Measurements from ENCODE around the gene FBF1.

FBF1 gene

GRCh38 chr17:75914643-75915267 is 26.1 kb downstream of the FBF1 start:
- DNase-seq: no peak

GRCh38 chr17:75913537-75914210 is 27.2 kb downstream of the FBF1 start:
- no peak for DNase-seq

GRCh38 chr17:75910699-75911098 is 30.1 kb downstream of the FBF1 start:
- no peak for DNase-seq

- peak; percentile 74 for DNase-seq
These were observed 31.0 kb downstream of the FBF1 start for GRCh38 chr17:75909812-75910274.

GRCh38 chr17:75909051-75909811 is 31.6 kb downstream of the FBF1 start:
- peak; percentile 78 for DNase-seq

GRCh38 chr17:75908201-75908600 is 32.6 kb downstream of the FBF1 start:
- DNase-seq: no peak

- DNase-seq: no peak
These were observed 34.5 kb downstream of the FBF1 start for GRCh38 chr17:75906143-75906884.

GRCh38 chr17:75904749-75905521 is 35.9 kb downstream of the FBF1 start, which contains the start of gene MRPL38:
Gene MRPL38, minus strand, starts transcription at chr17:75904884. Its CDS starts 9 bp downstream, at chr17:75904875.
- peak; percentile 91 for DNase-seq

- no peak for DNase-seq
These were observed 38.4 kb downstream of the FBF1 start for GRCh38 chr17:75902406-75902805.

- DNase-seq: no peak
These were observed 39.1 kb downstream of the FBF1 start for GRCh38 chr17:75901727-75902126.

GRCh38 chr17:75900691-75901533 is 39.9 kb downstream of the FBF1 start:
- no peak for DNase-seq

GRCh38 chr17:75899767-75900468 is 40.9 kb downstream of the FBF1 start:
- no peak for DNase-seq

- DNase-seq: no peak
These were observed 41.5 kb downstream of the FBF1 start for GRCh38 chr17:75899353-75899752.

GRCh38 chr17:75898791-75899190 is 42.1 kb downstream of the FBF1 start:
- no peak for DNase-seq

GRCh38 chr17:75898065-75898464 is 42.8 kb downstream of the FBF1 start:
- no peak for DNase-seq

GRCh38 chr17:75897160-75898019 is 43.5 kb downstream of the FBF1 start:
- DNase-seq: no peak

- DNase-seq: peak; percentile 59
These were observed 44.3 kb downstream of the FBF1 start, which contains the start of gene TRIM65 for GRCh38 chr17:75896415-75897159. Gene TRIM65, minus strand, starts transcription at chr17:75896951. Its CDS starts 14 bp downstream, at chr17:75896937.

- no peak for DNase-seq
These were observed 45.3 kb downstream of the FBF1 start for GRCh38 chr17:75895370-75896155.

Data from NCI-H1092 (cell line).